GM19452 (cell line): ENCODE data around the gene SEMA3C.

ENCODE experiments used
- ATAC-seq: cut with Tn5 transposase; IDR thresholded peaks from one replicate; pipeline ENCODE4 v1.9.1; 2021; ENCODE audit not compliant: unreplicated experiment

Gene SEMA3C

DNA sequence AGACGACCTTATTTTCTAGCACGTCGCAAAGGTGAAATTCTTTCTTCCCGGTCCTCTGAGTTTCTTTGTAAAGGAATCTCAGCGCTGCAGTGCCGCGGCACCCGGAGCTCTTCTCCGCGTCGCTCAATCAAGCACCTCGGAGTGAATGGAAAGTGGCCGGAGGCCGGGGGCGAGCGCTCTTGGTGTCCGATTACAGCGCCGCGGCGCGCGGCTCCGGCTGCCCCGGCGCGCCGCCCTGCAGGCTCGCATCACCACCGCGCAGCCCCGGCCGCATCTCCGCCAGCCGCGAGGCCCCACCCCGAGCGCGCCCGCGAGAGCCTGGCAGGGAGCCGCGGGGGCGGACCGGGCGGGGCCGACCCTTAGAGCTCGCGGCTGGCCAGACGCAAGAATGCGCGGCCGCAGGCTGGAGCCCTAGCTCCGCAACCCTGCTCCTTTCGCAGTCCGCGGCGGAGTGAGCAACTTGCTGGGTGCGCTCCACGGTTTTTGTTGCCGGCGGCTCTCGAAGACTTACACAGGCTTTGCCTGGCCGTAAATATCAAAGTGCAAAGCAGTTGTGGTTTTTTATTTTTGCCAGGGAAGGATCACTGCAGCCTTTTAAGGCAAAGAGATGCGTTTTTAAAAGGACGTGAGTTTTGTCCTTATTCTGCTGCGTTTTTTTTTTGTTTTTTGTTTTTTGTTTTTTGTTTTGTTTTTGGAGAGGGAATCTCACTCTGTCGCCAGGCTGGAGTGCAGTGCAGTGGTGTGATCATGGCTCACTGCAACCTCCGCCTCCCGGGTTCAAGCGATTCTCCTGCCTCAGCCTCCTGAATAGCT lies at the start of gene SEMA3C:
SEMA3C (minus strand) TSS at position 143 of the 813 bp plus-strand sequence. CDS start 2,270 bp downstream, outside the sequence.
- no peak for ATAC-seq

DNA sequence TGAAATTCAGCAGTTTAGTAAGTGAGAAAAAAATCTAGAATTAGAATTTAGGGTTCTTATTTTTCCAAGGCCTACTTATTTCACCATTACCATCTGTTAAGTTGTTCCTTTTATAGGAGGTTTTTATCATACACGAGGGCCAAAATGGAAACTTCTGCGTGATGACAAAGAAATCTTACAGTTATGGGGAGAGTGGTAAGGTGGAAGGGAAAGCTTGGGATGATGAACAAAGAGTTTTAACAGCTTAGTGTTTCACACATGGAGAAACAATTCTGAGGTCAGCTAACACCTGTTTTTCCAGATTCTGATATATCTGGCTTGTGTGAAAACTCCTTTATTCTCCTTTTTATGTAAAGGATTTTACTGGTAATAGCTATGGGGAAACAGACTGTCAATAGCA lies 49.8 kb upstream of the SEMA3C start:
- ATAC-seq, result no peak

DNA sequence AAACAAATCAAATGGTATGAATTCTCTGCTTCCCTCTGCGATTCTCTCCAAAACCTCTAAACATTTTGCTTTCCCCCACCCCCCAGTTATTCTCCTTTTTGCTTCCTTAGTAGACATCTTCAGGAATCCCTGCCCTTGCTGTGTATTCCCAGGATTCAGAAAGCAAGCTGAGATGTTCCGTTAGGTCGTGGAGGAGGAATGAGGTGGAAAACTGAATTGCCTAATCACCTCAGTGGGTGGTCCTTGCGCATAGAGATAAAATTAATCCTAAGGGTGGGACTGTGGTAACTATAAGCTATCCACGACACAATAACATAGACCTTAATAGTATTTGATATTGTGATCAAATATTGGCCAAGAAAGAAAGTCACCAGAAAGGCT lies 49.1 kb upstream of the SEMA3C start:
- no peak for ATAC-seq

DNA sequence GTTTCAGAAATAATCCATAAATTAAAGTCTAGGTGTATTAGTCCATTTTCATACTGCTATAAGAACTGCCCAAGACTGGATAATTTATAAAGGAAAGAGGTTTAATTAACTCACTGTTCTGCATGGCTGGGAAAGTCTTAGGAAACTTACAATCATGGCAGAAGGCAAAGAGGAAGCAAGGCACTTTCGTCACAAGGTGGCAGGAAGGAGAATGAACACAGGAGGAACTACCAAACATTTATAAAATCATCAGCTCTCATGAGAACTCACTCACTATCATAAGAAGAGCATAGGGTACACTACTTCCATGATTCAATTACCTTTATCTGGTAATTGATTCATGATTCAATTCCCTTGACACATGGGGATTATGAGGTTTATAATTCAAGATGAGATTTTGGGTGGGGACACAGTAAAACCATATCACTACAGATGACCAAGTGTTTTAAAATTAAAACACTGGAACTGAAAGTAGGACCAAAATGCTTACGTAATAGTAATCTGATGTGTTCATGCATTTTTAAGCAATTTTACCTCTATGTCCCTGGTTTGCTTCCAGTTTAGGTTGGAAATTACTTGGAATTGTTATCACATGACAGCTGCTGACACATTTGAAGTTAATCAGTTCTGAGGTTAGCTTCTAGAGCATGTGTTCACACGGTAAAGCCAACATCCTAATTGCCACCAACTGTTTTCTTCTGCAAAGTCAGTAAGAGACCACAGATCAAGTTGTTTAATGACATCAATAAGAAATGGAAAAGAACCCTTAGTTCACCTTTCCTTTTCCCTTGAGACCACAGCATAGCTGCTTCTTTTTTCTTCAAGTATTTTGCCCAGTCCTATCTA lies 48.4 kb upstream of the SEMA3C start:
- ATAC-seq, result no peak

DNA sequence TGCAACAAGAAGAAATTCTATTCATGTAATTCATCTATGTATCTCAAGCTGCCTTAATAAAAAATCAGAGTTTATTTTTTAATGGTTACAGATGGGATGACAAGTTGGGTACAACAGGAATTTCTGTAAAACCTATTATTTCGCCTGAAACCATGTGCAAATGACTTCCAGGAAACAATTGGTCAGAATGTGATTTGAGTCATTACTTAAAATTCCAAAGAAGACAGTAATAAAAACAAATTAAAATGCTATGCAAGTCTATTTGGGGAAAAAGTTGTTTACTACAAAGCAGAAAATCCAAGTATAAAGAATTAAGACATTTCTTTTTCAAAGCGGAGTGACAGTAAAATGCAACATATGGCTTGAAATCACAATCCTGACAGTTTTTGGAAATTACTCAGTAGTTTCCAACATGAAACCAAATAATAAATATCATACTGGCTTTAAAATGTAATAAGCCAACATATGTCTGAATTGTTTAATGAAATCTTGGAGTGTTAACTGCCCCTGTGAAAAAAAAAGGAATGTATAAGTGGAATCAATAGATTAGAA lies 41.5 kb upstream of the SEMA3C start:
- ATAC-seq, result no peak

DNA sequence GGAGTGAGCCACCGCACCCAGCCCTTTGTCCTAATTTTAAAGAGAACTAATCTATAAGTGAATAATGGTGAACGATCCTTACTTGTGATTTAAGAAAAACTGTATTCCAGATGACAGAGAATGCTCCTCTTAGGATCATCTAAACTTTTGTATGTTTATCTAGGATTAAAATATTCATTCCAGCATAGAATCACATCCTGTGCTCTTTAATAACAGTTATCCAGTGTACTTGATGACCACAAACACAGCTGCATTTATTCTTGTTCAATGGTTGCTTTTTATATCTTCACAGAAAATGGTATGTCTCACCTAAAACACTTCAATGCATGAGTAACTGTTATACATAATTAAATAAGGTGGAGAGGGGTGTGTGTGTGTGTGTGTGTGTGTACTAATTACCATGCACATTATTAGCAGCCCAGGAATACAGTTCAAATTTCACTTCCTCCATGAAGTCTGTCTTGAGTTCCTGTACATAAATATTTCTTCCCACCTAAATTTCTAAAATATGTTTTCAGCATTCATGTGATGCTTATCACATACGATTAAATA lies 38.5 kb upstream of the SEMA3C start:
- ATAC-seq, result no peak

DNA sequence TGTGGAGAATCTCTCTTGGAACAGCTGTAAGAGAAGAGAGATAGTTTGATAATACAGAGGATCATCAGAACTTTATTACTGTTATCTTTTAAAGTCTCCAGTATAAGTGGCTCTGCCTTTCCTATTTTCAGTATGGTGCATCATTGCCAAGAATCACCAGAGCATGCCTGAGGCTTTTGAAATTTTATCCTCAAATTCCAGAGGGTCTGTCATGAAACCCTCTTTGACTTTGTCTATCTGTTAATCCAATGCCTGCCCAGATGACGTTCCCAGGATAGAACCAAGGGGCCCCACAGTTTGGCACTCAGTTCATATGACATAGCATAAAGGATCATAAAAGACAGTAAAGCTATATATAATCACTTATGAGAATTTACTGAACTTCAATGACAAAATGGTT lies 35.3 kb upstream of the SEMA3C start:
- ATAC-seq, result no peak

DNA sequence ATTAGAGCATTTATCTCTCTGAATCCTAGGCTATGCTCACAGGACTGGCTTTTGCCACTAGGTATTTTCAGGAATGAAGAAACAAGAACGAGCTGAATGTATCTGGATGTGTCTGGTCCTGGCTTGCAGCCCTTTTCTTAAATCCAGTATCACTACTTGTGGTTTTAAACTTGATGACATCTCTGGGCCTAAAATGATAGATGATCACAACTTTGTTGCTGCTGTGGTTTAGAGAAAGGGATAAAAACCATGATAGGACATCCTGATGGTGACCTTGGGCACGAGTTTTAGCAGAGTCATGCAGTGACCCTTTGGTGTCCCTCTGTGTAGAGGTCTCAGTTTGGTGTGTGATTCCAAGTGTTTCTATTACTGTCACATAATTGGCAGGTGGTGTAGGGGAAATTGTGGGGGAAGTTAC lies 31.7 kb upstream of the SEMA3C start:
- no peak for ATAC-seq

DNA sequence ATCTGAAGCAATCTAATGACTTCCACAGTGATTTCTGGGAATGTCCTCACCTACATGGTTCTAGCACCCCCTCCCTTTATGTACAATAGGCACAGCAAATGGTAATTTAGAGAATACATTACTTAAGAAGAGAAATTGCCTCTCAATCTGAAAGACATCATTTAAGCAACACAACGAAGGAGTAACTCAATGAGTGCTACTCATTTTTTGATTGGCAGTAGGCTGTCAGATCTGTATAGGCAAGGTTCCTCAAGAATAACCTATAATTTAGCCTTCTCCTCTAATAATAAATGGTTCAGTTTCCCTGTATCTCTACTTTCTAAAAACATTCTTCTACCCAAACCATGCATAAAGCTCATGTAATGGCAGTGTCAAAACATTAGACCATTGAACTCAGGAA lies 30.6 kb upstream of the SEMA3C start:
- ATAC-seq, result no peak

DNA sequence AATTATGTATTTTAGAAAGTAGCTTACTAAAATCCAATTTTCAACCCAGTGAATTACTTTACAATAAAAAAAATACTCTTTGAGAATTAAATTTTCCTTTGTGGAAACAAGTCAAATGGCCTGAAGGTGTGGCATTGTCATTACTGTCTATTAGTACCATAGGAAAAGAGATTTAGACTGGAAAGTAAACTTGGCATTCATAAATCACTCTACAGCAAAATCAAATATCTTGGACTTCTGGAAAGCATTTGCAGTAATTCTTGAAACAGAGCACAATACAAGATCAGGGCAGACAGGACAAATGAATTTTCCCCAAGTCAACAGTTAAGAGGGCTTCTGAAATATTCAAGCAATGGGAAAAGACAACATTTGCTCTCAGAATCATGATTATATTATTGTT lies 28.0 kb upstream of the SEMA3C start:
- no peak for ATAC-seq

DNA sequence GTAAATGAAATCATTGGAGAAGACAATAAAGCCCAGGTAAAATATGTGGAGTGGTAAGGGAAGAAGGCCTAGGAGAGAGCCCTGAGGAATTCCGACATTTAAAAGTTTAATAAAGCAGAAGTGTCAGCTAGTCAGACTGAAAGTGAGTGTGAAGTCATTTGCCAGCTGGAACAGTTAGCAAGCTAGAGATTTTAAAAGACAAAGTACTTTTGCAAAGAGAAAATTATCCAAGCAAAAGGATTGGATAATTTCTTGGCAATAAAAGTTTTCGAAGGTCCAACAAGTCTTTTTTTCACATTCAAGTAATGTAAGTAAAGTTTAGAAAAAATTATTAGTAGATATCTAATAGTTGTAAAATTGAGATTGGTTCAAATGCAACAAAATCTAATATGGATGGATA lies 27.1 kb upstream of the SEMA3C start:
- no peak for ATAC-seq

DNA sequence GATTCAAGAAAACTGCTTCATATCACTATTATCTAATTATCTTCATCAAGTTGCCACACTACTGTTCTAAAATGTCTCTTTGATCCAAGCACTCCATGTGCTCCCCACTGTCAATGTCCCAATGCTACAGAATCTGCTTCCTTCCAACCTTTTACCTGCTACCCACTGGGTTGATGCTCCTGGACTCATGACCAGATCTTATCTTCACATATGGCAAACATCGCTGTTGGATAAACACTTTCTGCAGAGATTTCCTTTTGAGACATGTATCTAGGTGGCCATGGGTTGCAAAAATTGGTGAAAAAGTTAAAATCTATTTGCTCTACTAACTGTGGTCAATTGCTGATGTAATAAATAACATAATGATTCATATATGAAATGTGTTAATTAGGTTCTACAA lies 24.5 kb upstream of the SEMA3C start:
- ATAC-seq, result no peak

DNA sequence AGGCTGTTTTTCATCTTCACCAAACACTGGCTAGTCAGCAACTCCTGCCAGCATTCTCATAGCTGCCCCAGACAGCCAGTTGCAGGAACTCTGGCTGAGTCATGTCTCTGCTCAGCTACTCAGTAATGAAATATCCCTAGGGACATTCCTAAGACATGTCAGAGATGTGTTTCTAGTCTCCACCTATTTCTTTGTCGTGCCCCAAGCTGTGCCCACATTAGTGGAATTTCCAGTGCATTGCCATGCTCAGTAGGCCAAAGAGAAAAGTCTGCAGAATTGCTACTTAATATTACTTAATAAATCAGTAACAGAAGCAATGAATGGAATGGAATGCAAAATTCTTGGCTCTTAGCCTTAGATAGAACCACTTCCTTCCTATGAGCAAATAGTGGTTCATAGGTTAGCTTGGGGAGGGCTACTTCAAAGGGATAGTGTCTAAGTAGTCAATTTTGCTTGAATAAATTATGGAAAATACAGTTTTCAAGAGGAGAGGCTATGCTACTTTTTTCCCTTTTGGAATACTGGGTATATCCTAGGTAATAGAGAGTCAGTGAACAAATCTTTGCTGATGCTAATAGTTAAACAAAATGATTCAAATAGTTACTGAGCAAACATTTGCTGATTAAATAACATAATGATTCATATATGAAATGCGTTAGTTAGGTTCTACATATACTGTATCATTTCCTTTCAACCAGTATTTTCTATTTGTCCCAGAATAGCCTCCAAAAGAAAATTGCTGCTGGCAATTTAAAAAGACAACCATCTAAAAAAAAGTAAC lies 23.6 kb upstream of the SEMA3C start:
- no peak for ATAC-seq

DNA sequence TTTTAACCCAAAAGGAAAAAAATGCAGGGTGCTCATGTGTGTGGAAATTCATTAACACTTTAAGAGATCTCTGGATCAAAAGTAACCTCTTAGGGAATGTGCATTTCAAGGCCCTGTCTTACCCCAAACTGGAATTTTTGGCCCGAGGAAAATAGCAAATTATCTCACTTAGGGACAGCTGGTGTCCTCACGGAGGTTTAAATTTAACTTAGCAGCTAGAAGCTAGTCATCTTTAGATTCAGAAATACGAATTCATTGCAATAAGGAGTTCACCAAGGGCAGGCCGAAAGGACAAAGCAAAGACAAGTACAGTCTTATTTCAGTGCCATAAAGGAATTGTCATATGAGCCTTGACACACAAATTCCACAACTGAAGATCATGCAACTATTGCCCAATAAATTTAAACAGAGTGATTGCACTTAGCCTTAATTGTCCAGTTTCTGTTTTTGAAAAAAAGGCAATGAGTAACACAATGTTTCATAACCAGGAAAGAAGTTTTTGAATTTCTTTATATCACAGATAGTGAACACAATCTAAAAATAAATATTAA lies 22.4 kb upstream of the SEMA3C start:
- ATAC-seq, result no peak

DNA sequence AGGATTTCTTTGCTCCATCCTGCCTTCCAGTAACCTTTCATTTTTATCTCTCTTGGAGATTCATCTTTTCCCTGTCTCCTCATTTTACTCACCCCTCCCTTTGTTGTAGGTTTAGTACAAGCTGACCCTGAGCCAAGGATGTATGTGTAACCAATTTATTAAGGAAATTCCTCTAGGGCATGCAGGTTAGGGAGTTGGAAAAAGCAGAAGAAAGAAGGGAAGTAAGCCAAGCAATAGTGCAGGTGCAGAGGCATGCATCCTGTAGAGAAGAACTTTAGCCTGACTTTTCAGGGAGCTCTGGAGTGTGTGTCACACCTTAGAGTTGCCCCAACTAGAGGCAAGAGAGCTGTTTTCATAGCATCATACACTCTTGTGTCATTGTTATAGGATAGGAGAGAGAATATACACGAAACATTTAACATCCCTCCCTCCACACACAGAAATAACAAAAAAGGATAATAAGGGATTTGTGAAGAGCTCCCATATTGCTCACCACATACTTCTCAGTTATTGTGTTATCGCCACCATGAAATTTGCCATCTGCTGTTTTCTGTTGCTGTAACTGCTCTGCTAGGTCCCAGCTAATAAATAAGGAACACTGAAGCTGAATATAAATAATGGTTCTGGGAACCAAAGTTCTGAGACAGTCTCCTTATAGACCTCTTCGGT lies 21.8 kb upstream of the SEMA3C start:
- no peak for ATAC-seq

DNA sequence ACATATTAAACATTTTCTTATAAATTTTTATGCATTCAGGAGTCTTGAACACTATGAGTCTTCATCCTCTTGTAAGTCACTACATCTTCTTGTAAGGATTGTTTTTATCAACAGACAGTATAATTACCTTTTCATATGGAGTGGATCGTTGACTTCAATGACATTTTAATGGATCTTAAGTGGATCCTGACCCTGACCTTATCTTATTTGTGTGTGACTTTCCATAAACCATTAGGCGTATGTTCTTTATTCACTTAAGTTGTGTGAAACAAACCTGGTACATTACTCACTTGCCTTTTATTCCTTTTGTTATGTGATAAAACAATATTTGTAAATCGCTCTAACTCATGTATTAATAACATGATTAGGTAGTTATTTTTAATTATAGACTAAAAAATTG lies 18.5 kb upstream of the SEMA3C start:
- no peak for ATAC-seq

DNA sequence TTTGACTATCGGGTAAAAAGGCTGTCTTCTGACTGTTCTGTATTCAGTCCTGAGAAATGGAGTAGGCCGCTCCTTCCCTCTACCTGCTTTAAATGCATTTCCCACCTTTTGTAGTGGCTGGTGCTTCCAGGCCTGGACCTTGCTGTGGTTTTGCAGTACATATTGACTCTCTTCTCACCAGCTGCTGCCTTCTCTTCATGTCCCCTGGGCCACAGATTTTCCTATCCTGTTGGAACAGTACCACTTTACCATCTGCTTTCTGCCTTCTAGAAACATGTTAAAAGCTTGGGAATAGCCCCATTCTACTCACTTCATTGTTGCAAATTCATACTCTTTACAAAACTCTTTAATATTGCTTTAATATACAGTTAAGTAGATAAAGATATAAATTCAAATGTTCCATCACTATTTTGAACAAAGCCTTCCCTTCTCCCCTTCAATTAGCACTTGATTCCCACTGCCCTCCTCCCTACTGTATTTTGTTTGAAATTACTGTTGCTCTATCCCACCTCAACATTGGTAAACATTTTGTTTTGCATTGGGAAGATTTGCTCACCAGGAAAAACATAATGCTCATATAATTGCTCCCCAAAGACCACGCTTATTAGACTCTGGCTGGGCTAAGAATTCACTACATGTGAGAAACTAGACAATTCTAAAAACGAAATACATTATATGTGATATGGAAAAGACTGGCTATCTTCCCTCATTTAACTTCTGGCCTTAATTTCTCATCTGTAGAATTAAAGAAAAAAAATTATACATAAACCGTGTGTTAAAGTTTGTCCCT lies 17.3 kb upstream of the SEMA3C start:
- no peak for ATAC-seq

DNA sequence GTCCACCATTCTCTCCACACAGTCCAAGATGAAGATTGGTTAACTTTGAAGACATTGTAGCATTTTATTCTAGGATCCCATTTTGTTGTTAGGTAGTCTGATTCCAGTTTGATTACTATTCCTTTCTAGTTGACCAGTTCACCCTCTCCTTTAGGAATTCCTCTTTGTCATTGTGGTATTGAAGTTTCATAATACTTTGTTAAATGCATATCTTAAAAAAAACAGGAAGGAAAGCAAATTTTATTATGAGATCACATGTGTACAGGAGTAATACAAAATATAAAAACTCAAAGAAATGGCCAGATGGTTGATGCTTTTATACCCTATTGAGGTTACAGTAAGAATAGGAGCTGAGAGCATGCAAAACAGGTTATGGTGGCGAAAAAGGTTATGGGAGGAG lies 15.5 kb upstream of the SEMA3C start:
- ATAC-seq, result no peak

DNA sequence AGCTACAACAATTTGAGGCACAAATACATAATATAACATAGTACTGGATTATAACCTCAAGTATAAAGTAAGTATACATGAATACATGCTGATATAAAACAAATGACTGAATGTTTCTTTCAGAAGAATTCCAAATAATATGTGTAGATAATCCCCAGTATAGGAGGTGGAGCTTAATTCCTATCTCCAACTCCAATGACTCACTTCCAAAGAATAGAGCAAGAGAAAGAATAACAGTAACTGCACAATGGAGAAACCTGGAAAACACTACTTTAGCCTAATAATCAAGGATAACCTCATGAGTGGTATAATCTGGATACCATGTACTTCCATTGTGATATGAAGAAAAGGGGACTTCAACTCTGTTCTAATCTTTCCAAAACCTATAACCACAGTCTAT lies 13.7 kb upstream of the SEMA3C start:
- no peak for ATAC-seq
